Chondrocyte (in vitro differentiated cells): ENCODE results near the gene TPCN1. TPM values are rescaled to one million over a fixed set of nuclear protein-coding genes. Genes with fewer than 3 reads are reported as not detected.

Source experiments
- DNase-seq: peaks from one replicate; pipeline ENCODE4 v3.0.0; 2021; ENCODE audit warnings: mixed read lengths, low spot score
- H3K27ac Mint-ChIP-seq: one replicate; pipeline ENCODE4 v1.8.0; 2021; ENCODE audit warnings: mild to moderate bottlenecking, moderate library complexity, mixed read lengths; ENCODE audit not compliant: unreplicated experiment
- H3K27me3 Mint-ChIP-seq: 2 replicates; pipeline ENCODE4 v1.8.0; 2021; ENCODE audit warnings: low read depth, mixed read lengths
- H3K36me3 Mint-ChIP-seq: 2 replicates; pipeline ENCODE4 v1.8.0; 2021; ENCODE audit warnings: low read depth, mixed read lengths
- H3K4me1 Mint-ChIP-seq: 2 replicates; pipeline ENCODE4 v1.8.0; 2021; ENCODE audit warnings: low read depth, mild to moderate bottlenecking, mixed read lengths
- H3K4me3 Mint-ChIP-seq: one replicate; pipeline ENCODE4 v1.8.0; 2021; ENCODE audit warnings: mild to moderate bottlenecking, moderate library complexity, mixed read lengths; ENCODE audit not compliant: unreplicated experiment
- H3K9me3 Mint-ChIP-seq: 2 replicates; pipeline ENCODE4 v1.8.0; 2021; ENCODE audit warnings: low read depth, mixed read lengths
- CTCF ChIP-seq: fragments of 200-600 bp; sonication (generic); IDR thresholded peaks from 2 replicates; pipeline ENCODE4 v1.5.0; 2021; ENCODE audit warnings: antibody characterized with exemption, mild to moderate bottlenecking, moderate library complexity
- total RNA-seq: library from RNA; stranded (reverse); gene quantifications from 3 replicates; pipeline ENCODE4 v1.2.1, GENCODE V29; 2021

TPCN1 gene
- total RNA-seq, 1 donor from 2014 or later, result 35.9 TPM

- peaks cover 2% of the 10 kb centered on the region for H3K36me3 Mint-ChIP-seq
- TF ChIP-seq CTCF, result no peak
- H3K4me1 Mint-ChIP-seq, result peaks cover 65% of the 10 kb centered on the region
- H3K27me3 Mint-ChIP-seq, result no peaks in the 10 kb centered on the region
- DNase-seq, result peak; percentile 34
- peak overlapping the region; percentile 74 for H3K27ac Mint-ChIP-seq
- no peaks in the 10 kb centered on the region for H3K9me3 Mint-ChIP-seq
- H3K4me3 Mint-ChIP-seq, result no peak overlapping the region
Measured at GRCh38 chr12:113226696-113227568, 5.7 kb downstream of the TPCN1 start.

GRCh38 chr12:113227686-113228391, 6.6 kb downstream of the TPCN1 start:
- no peaks in the 10 kb centered on the region for H3K9me3 Mint-ChIP-seq
- H3K27me3 Mint-ChIP-seq, result no peaks in the 10 kb centered on the region
- DNase-seq, result peak; percentile 42
- H3K4me1 Mint-ChIP-seq, result peaks cover 65% of the 10 kb centered on the region
- H3K36me3 Mint-ChIP-seq, result peaks cover 2% of the 10 kb centered on the region
- TF ChIP-seq CTCF, result no peak
- H3K4me3 Mint-ChIP-seq, result no peak overlapping the region
- peak overlapping the region; percentile 51 for H3K27ac Mint-ChIP-seq

GRCh38 chr12:113228394-113229028, 7.2 kb downstream of the TPCN1 start:
- no peaks in the 10 kb centered on the region for H3K9me3 Mint-ChIP-seq
- peaks cover 2% of the 10 kb centered on the region for H3K36me3 Mint-ChIP-seq
- peaks cover 65% of the 10 kb centered on the region for H3K4me1 Mint-ChIP-seq
- H3K4me3 Mint-ChIP-seq, result no peak overlapping the region
- no peak for TF ChIP-seq CTCF
- DNase-seq, result no peak
- peak overlapping the region; percentile 90 for H3K27ac Mint-ChIP-seq
- H3K27me3 Mint-ChIP-seq, result no peaks in the 10 kb centered on the region

- Mint-ChIP-seq H3K9me3 (no peaks in the 10 kb centered on the region), H3K4me3 (no peak overlapping the region), H3K27ac (no peak overlapping the region), H3K27me3 (no peaks in the 10 kb centered on the region), H3K4me1 (peaks cover 62% of the 10 kb centered on the region), H3K36me3 (peaks cover 2% of the 10 kb centered on the region)
- DNase-seq, result no peak
- no peak for TF ChIP-seq CTCF
Measured at GRCh38 chr12:113230315-113231234, 9.3 kb downstream of the TPCN1 start.
